Endothelial cell of umbilical vein (primary cell): ENCODE results near the gene KIF18A. TPM values are rescaled to one million over a fixed set of nuclear protein-coding genes. Genes with fewer than 3 reads are reported as not detected.
"Not testable (repeated sequence)": the region's sequence is repeated elsewhere in the genome, so short reads cannot be mapped to it uniquely, and the experiment has no call there.

ENCODE experiments used
- BruUV-seq: library from RNA; stranded (reverse); fragments of 400-500 nt; replicated peaks from 2 replicates; lab custom pipeline; 2021; lab: Mats Ljungman, UMichigan
- CTCF ChIA-PET: fragments of 300-600, 350-600 bp; sonication (Branson Sonifier 250); formaldehyde crosslinking; loops from one replicate; lab custom pipeline; 2021; ENCODE audit warnings: antibody characterized with exemption, inconsistent platforms; lab: Charles Lee
- POLR2A ChIA-PET: fragments of 300-600, 350-600 bp; sonication (Branson Sonifier 250); formaldehyde crosslinking; loops from one replicate; lab custom pipeline; 2021; ENCODE audit warnings: antibody characterized with exemption, inconsistent platforms; lab: Charles Lee
- DNase-seq: peaks from one replicate; pipeline ENCODE4 v3.0.0-alpha.2; 2011; ENCODE audit warnings: low read depth, low spot score
- FAIRE-seq: peaks from 2 replicates; lab custom pipeline; 2011; peaks lifted over from hg19 to GRCh38; lab: Jason Lieb, UNC
- H2AFZ ChIP-seq: 2 replicates; pipeline ENCODE4 v1.6.0; 2012; ENCODE audit warnings: low read depth, low read length, control low read depth, inconsistent platforms
- H3K27ac ChIP-seq: 2 replicates; pipeline ENCODE4 v1.5.1; 2011; ENCODE audit warnings: low read depth, mild to moderate bottlenecking, control low read depth, low read length, moderate library complexity; ENCODE audit not compliant: insufficient read depth
- H3K27me3 ChIP-seq, 2 experiments: 2 replicates each; pipeline versions ENCODE4 v1.6.0 to v1.6.1; 2011; ENCODE audit warnings: low read length in 2 of 2, mixed read lengths in 1 of 2; ENCODE audit not compliant: control insufficient read depth in 2 of 2, insufficient read depth in 2 of 2
- H3K36me3 ChIP-seq, 2 experiments: 2 replicates in 1 of 2; 3 replicates in 1 of 2; pipeline ENCODE4 v1.5.1; 2011; ENCODE audit warnings: low read length in 2 of 2, mild to moderate bottlenecking in 1 of 2, moderate library complexity in 1 of 2; ENCODE audit not compliant: control insufficient read depth in 2 of 2, insufficient read depth in 2 of 2; ENCODE audit errors: extremely low read depth in 1 of 2
- H3K4me1 ChIP-seq: 3 replicates; pipeline ENCODE4 v1.5.1; 2011; ENCODE audit warnings: mild to moderate bottlenecking, low read length; ENCODE audit not compliant: control insufficient read depth, insufficient read depth; ENCODE audit errors: extremely low read depth
- H3K4me2 ChIP-seq: 2 replicates; pipeline ENCODE4 v1.6.1; 2011; ENCODE audit warnings: low read length, control low read depth, mixed read lengths; ENCODE audit not compliant: insufficient read depth
- H3K4me3 ChIP-seq, 3 experiments: fragments of 200-600 bp in 1 of 3; sonication (generic), shearing (Covaris generic) in 1 of 3; replicated peaks in 1 of 3; 2 replicates each; pipeline ENCODE4 v1.5.1; 2011 to 2016; ENCODE audit warnings: control low read depth in 3 of 3, low read length in 3 of 3, mild to moderate bottlenecking in 2 of 3, inconsistent platforms in 1 of 3, low read depth in 1 of 3, moderate library complexity in 1 of 3; ENCODE audit not compliant: insufficient read depth in 1 of 3
- H3K79me2 ChIP-seq: 2 replicates; pipeline ENCODE4 v1.6.0; 2012; ENCODE audit warnings: low read length, inconsistent platforms; ENCODE audit not compliant: control insufficient read depth, insufficient read depth
- H3K9ac ChIP-seq: replicated peaks from 2 replicates; pipeline ENCODE3; 2011; ENCODE audit warnings: low read length, control low read depth; ENCODE audit not compliant: insufficient read depth; ENCODE audit errors: extremely low read depth
- H3K9me1 ChIP-seq: replicated peaks from 3 replicates; pipeline ENCODE4 v1.6.0; 2011; ENCODE audit warnings: mild to moderate bottlenecking, low read length; ENCODE audit not compliant: control insufficient read depth, insufficient read depth; ENCODE audit errors: extremely low read depth
- H3K9me3 ChIP-seq: replicated peaks from 2 replicates; pipeline ENCODE4 v1.5.1; 2012; ENCODE audit warnings: low read length, inconsistent platforms; ENCODE audit not compliant: control insufficient read depth, insufficient read depth
- H4K20me1 ChIP-seq: replicated peaks from 2 replicates; pipeline ENCODE3; 2011; ENCODE audit warnings: mild to moderate bottlenecking, low read length; ENCODE audit not compliant: control insufficient read depth, insufficient read depth; ENCODE audit errors: extremely low read depth
- CTCF ChIP-seq, 2 donors: IDR thresholded peaks; 1 replicate in 1 of 2; 2 replicates in 1 of 2; pipeline ENCODE4 v1.5.1; 2011; ENCODE audit warnings: low read length in 2 of 2, mild to moderate bottlenecking in 2 of 2, moderate library complexity in 2 of 2, control low read depth in 1 of 2, inconsistent platforms in 1 of 2, low read depth in 1 of 2; ENCODE audit not compliant: insufficient read depth in 1 of 2; ENCODE audit errors: extremely low read depth in 1 of 2
- EZH2 ChIP-seq: IDR thresholded peaks from 2 replicates; pipeline ENCODE4 v1.6.1; 2012; ENCODE audit warnings: borderline replicate concordance, low read depth, mild to moderate bottlenecking, moderate library complexity, low read length, inconsistent platforms; ENCODE audit not compliant: severe bottlenecking
- FOS ChIP-seq: IDR thresholded peaks from 2 replicates; pipeline ENCODE4 v1.6.1; 2011; ENCODE audit warnings: mild to moderate bottlenecking, low read length, moderate library complexity, borderline replicate concordance; ENCODE audit not compliant: insufficient read depth
- GATA2 ChIP-seq: IDR thresholded peaks from 2 replicates; pipeline ENCODE4 v1.7.0; 2011; ENCODE audit warnings: low read depth, mild to moderate bottlenecking, moderate library complexity, mixed read lengths, low read length; ENCODE audit not compliant: insufficient read length, insufficient read depth
- JUN ChIP-seq: IDR thresholded peaks from 2 replicates; pipeline ENCODE4 v1.6.1; 2011; ENCODE audit warnings: borderline replicate concordance, low read depth; ENCODE audit not compliant: insufficient read length, insufficient read depth
- MAX ChIP-seq: IDR thresholded peaks from 2 replicates; pipeline ENCODE4 v1.6.1; 2011; ENCODE audit not compliant: insufficient read depth, insufficient read length
- MYC ChIP-seq: IDR thresholded peaks from one replicate; pipeline ENCODE4 v1.6.1; 2011; ENCODE audit warnings: mild to moderate bottlenecking, low read depth, low read length
- POLR2A ChIP-seq: IDR thresholded peaks from 2 replicates; pipeline ENCODE4 v1.6.1; 2012; ENCODE audit warnings: low read depth, mild to moderate bottlenecking, control low read depth, low read length
- POLR2AphosphoS5 ChIP-seq: IDR thresholded peaks from 2 replicates; pipeline ENCODE4 v1.6.1; 2012; ENCODE audit warnings: low read depth, mild to moderate bottlenecking, control low read depth, low read length, moderate library complexity; ENCODE audit not compliant: insufficient read depth
- dilution Hi-C: fragments of 300-500 bp; cut with MboI; formaldehyde crosslinking; loops from one replicate; pipeline ENCODE4 v1.15.0; 2019; ENCODE audit warnings: low sequenced_read_pairs; ENCODE audit not compliant: extremely low pct_ligation_motif_present
- intact Hi-C: fragments of 100-400 bp; cut with micrococcal nuclease; formaldehyde crosslinking; loops from one replicate; pipeline ENCODE4 v1.10.0; 2022
- polyA plus RNA-seq, 4 experiments: library from polyadenylated mRNA; depleted of rRNA in 3 of 4; stranded (reverse) in 3 of 4; unstranded in 1 of 4; fragments of >200 nt; gene quantifications; 2 replicates each; pipeline versions ENCODE4 v1.2.1 to v1.2.3, GENCODE V29; 2011 to 2012; ENCODE audit warnings: missing spikeins in 1 of 4
- total RNA-seq: library from RNA; stranded (reverse); gene quantifications from 2 replicates; pipeline ENCODE4 v1.2.3, GENCODE V29; 2021

Gene KIF18A
- total and polyA plus RNA-seq, 2 donors (not counting 3 experiments of a cell fraction or from before 2014, with no cell fraction given): 2.5 to 18.5 TPM

GRCh38 chr11:28089378-28089777 lies 18.6 kb downstream of the KIF18A start:
- CTCF ChIA-PET: interaction anchor here (0.6 to 2.3 kb wide), 15 partner anchors 9 to 440 kb away, joined by 3 to 13 read pairs (median 3); partner anchors contain the start of genes KIF18A and METTL15
- no peak for FAIRE-seq
- peak overlapping the region; percentile 4 for H2AFZ ChIP-seq
- POLR2A ChIA-PET: no interaction called here
- no peaks in the 10 kb centered on the region for H3K9me1 ChIP-seq
- no peak for DNase-seq
- BruUV-seq: no TSS peak
- H3K79me2 ChIP-seq: peaks cover 9% of the 10 kb centered on the region
- no peak for TF ChIP-seq POLR2A
- TF ChIP-seq FOS: no peak
- TF ChIP-seq EZH2: no peak
- no peak for TF ChIP-seq MAX
- TF ChIP-seq GATA2: no peak
- TF ChIP-seq CTCF (IDR thresholded peaks at IDR 0.05; ENCODE audit: extremely low read depth in 1 of 2, insufficient read depth in 1 of 2, low read depth in 1 of 2, low read length in 2 of 2): no peak
- TF ChIP-seq MYC: no peak
- no peak for TF ChIP-seq JUN
- TF ChIP-seq POLR2AphosphoS5: no peak
- no peak overlapping the region for H3K4me3 ChIP-seq
- no peak overlapping the region for H3K9ac ChIP-seq
- H3K36me3 ChIP-seq: no peaks in the 10 kb centered on the region
- peak overlapping the region; percentile 74 for H3K27ac ChIP-seq
- H3K4me1 ChIP-seq: peaks cover 34% of the 10 kb centered on the region
- H3K27me3 ChIP-seq: no peaks in the 10 kb centered on the region
- no peaks in the 10 kb centered on the region for H4K20me1 ChIP-seq
- dilution Hi-C loops: no loop called here
- H3K4me2 ChIP-seq: peak overlapping the region; percentile 78
- no peaks in the 10 kb centered on the region for H3K9me3 ChIP-seq
- intact Hi-C loops: no loop called here

GRCh38 chr11:28087693-28088092 lies 20.3 kb downstream of the KIF18A start:
- H3K79me2 ChIP-seq, H3K9ac ChIP-seq, FAIRE-seq, H3K9me1 ChIP-seq, intact Hi-C loops, BruUV-seq, H3K27ac ChIP-seq, dilution Hi-C loops, H3K36me3 ChIP-seq, H3K9me3 ChIP-seq, DNase-seq, H3K4me3 ChIP-seq, H2AFZ ChIP-seq, H4K20me1 ChIP-seq, H3K4me2 ChIP-seq, H3K27me3 ChIP-seq, POLR2A ChIA-PET: not testable (repeated sequence)
- CTCF ChIA-PET: interaction anchor here (1.6 kb wide), 1 partner anchor 183 kb away, joined by 4 read pairs; no protein-coding TSS in a partner anchor
- peaks cover 34% of the 10 kb centered on the region for H3K4me1 ChIP-seq

- H3K9ac ChIP-seq, POLR2A ChIA-PET: not testable (repeated sequence)
Observed at GRCh38 chr11:28087192-28087591, 20.8 kb downstream of the KIF18A start.

More at GRCh38 chr11:28087192-28087591, 20.8 kb downstream of the KIF18A start:
- H3K4me2 ChIP-seq, BruUV-seq, dilution Hi-C loops, DNase-seq, H3K9me3 ChIP-seq, H4K20me1 ChIP-seq, FAIRE-seq, H3K9me1 ChIP-seq, H3K27me3 ChIP-seq, H3K4me3 ChIP-seq, intact Hi-C loops, H3K27ac ChIP-seq, H3K36me3 ChIP-seq, H3K79me2 ChIP-seq, H2AFZ ChIP-seq: not testable (repeated sequence)
- CTCF ChIA-PET: interaction anchor here (1.6 kb wide), 1 partner anchor 183 kb away, joined by 4 read pairs; no protein-coding TSS in a partner anchor
- peaks cover 34% of the 10 kb centered on the region for H3K4me1 ChIP-seq
